Measurements from ENCODE around the gene GFOD1. TPM values are rescaled to one million over a fixed set of nuclear protein-coding genes. Genes with fewer than 3 reads are reported as not detected.

Gene GFOD1
- polyA plus RNA-seq, 1 of the 3 experiments (the other 2 are of a cell fraction): 1.6 TPM

- DNase-seq: no peak
- Histone ChIP-seq H3K4me2 (no peak overlapping the region), H3K9me2 (no peaks in the 10 kb centered on the region), H3K27me3 (ENCODE audit: insufficient read depth) (no peaks in the 10 kb centered on the region), H4K20me1 (ENCODE audit: insufficient read depth) (no peaks in the 10 kb centered on the region), H3F3A (replicated peaks; ENCODE audit: insufficient read depth) (no peaks in the 10 kb centered on the region), H3K4me1 (ENCODE audit: control insufficient read depth in 1 of 2, insufficient read depth in 2 of 2, low read depth in 1 of 2, low read length in 1 of 2) (peaks cover 0 to 12% of the 10 kb centered on the region in 2 experiments; a peak in 2 of 4 replicates), H2AFZ (ENCODE audit: low read depth) (no peak overlapping the region), H3K9ac (no peak overlapping the region), H3K27ac (ENCODE audit: low read depth in 2 of 2, low read length in 1 of 2) (no peak overlapping the region), H3K36me3 (replicated peaks in 1 of 2; ENCODE audit: control insufficient read depth in 1 of 2, insufficient read depth in 2 of 2, low read length in 1 of 2) (no peaks in the 10 kb centered on the region), H3K79me2 (ENCODE audit: insufficient read depth) (no peaks in the 10 kb centered on the region), H3K9me3 (no peaks in the 10 kb centered on the region), H3K4me3 (ENCODE audit: low read depth in 2 of 2, low read length in 1 of 2) (no peak overlapping the region)
- ChIA-PET CTCF (interaction anchor here (1.4 kb wide), 1 partner anchor 112 kb away, joined by 6 read pairs; the partner anchor contains the start of gene SIRT5), POLR2A (no interaction called here)
- TF ChIP-seq GATA2 (CRISPR knock-in tag; IDR thresholded peaks at IDR 0.05) (no peak), MEF2A (IDR thresholded peaks at IDR 0.05; ENCODE audit: borderline replicate concordance, low read depth) (no peak), CHD2 (IDR thresholded peaks at IDR 0.05; ENCODE audit: low read length, partially characterized antibody) (no peak), RXRA (IDR thresholded peaks at IDR 0.05; ENCODE audit: borderline replicate concordance, low read depth) (no peak), EZH2phosphoT487 (IDR thresholded peaks at IDR 0.05; ENCODE audit: borderline replicate concordance, low read depth) (no peak), GABPA (IDR thresholded peaks at IDR 0.05; ENCODE audit: low read depth) (no peak), JUND (IDR thresholded peaks at IDR 0.05) (no peak), ELF1 (IDR thresholded peaks at IDR 0.05) (no peak), CTCF (IDR thresholded peaks at IDR 0.05) (no peak), EP300 (IDR thresholded peaks at IDR 0.05; ENCODE audit: borderline replicate concordance in 1 of 2, low read depth in 1 of 2, low read length in 1 of 2) (no peak)
- TF ChIP-seq, protein P1, sequence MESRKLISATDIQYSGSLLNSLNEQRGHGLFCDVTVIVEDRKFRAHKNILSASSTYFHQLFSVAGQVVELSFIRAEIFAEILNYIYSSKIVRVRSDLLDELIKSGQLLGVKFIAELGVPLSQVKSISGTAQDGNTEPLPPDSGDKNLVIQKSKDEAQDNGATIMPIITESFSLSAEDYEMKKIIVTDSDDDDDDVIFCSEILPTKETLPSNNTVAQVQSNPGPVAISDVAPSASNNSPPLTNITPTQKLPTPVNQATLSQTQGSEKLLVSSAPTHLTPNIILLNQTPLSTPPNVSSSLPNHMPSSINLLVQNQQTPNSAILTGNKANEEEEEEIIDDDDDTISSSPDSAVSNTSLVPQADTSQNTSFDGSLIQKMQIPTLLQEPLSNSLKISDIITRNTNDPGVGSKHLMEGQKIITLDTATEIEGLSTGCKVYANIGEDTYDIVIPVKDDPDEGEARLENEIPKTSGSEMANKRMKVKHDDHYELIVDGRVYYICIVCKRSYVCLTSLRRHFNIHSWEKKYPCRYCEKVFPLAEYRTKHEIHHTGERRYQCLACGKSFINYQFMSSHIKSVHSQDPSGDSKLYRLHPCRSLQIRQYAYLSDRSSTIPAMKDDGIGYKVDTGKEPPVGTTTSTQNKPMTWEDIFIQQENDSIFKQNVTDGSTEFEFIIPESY (IDR thresholded peaks at IDR 0.05; ENCODE audit: borderline replicate concordance, low read depth): no peak
- TF ChIP-seq, protein P2, sequence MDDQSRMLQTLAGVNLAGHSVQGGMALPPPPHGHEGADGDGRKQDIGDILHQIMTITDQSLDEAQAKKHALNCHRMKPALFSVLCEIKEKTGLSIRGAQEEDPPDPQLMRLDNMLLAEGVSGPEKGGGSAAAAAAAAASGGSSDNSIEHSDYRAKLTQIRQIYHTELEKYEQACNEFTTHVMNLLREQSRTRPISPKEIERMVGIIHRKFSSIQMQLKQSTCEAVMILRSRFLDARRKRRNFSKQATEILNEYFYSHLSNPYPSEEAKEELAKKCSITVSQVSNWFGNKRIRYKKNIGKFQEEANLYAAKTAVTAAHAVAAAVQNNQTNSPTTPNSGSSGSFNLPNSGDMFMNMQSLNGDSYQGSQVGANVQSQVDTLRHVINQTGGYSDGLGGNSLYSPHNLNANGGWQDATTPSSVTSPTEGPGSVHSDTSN (IDR thresholded peaks at IDR 0.05): no peak
- TF ChIP-seq, protein P3, sequence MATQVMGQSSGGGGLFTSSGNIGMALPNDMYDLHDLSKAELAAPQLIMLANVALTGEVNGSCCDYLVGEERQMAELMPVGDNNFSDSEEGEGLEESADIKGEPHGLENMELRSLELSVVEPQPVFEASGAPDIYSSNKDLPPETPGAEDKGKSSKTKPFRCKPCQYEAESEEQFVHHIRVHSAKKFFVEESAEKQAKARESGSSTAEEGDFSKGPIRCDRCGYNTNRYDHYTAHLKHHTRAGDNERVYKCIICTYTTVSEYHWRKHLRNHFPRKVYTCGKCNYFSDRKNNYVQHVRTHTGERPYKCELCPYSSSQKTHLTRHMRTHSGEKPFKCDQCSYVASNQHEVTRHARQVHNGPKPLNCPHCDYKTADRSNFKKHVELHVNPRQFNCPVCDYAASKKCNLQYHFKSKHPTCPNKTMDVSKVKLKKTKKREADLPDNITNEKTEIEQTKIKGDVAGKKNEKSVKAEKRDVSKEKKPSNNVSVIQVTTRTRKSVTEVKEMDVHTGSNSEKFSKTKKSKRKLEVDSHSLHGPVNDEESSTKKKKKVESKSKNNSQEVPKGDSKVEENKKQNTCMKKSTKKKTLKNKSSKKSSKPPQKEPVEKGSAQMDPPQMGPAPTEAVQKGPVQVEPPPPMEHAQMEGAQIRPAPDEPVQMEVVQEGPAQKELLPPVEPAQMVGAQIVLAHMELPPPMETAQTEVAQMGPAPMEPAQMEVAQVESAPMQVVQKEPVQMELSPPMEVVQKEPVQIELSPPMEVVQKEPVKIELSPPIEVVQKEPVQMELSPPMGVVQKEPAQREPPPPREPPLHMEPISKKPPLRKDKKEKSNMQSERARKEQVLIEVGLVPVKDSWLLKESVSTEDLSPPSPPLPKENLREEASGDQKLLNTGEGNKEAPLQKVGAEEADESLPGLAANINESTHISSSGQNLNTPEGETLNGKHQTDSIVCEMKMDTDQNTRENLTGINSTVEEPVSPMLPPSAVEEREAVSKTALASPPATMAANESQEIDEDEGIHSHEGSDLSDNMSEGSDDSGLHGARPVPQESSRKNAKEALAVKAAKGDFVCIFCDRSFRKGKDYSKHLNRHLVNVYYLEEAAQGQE (IDR thresholded peaks at IDR 0.05; ENCODE audit: low read depth, low read length): no peak
- WGBS (ENCODE audit: low lambda C conversion rate): 91% methylated on average over 12 of the region's 12 CpGs
Observed at GRCh38 chr6:13462458-13463327, 24.7 kb downstream of the GFOD1 start.
